NCI-H2227 treated with DMSO at 0.1 percent for 48 hours (cell line): ENCODE measurements around the gene AUNIP.
A peak's percentile ranks its signal among the peaks of the same experiment; 100 is the strongest.

Experiments used
- DNase-seq: peaks from one replicate; lab custom pipeline; 2025; lab: John Stamatoyannopoulos, UW

Gene AUNIP

GRCh38 chr1:25828491-25828890 is 30.8 kb downstream of the AUNIP start:
- DNase-seq: no peak

GRCh38 chr1:25826571-25826970 is 32.7 kb downstream of the AUNIP start:
- DNase-seq: no peak

DNA sequence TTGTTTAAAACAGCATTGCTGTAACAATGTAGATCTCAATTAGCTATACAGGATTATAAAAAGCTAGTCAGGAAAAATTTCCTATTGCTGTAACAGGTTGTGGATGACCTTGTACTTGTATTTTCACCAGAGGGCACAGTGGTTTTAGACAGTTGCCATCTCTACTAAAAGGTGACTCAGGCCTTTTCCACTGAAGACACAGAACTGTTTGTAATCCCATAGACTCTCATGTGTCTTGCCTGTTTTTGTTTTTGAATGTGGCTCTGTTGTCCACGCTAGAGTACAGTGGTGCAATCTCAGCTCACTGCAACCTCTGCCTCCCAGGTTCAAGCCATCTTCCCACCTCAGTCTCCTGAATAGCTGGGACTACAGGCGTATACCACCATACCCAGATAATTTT is 33.7 kb downstream of the AUNIP start:
- DNase-seq: no peak

DNA sequence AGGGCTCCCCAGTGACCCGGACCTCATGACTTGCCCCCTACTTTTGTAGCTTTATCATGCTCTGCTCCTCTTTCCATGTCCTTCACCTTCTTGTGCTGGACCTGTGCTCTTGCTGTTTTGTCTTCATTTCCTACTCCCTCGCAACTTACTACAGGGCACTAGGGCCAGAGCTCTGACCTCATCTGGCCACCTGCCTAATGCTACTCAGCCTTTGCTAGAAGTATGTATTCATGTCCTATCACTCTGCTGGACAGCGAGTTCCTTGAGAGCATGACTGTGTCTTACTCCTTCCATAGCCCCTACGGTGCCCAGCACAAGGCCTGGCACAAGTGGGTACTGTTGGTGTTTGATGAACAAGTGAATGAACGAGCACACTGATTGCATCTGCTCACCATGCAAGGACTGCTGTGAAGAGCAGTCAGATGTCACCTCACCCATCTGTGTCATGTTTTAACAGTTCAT is 37.6 kb downstream of the AUNIP start:
- DNase-seq: no peak

GRCh38 chr1:25821112-25821476 is 38.2 kb downstream of the AUNIP start:
- DNase-seq: no peak

DNA sequence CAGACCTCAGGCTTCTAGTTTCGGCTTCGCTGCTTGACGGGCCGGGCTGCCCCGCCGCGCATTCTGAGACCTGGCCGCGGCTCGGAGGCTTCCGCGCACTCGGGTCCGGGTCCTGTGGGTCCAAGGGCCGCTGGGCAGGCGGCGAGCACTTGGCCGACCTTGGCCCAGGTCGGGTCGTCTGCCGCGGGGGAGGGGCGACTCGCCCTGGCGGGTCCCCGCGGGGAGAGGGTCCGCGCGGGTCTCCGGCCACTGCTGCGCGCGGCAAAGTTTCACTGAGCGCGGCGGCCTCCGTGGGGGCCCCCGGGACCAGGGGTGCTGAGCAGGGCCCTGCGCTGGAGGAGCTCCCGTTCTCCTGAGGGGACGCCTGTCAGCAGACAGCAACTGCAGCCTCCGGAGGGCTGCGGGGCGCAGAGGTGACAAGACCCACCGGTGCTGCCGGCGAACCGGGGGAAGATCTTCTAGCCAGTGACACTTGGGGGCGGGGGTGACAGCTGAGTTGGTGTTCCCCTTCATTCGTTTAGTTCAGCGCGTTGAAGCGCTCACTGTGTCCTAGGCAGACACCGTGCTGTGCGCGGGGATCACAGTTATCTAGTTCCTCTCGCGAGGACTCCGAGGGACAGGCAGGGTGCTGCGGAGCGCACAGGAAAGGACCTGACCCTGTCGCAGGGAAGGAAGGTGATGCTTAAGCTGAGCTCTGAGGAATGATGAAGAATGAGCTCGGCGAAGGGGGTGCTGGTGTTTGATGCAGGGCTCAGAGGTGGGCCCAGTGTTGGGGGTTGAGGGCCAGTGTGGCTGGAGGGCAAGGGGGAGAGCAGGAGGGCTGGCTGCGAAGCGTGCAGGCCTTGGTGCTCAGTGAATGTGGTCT is 38.8 kb downstream of the AUNIP start:
- DNase-seq: peak; percentile 11

GRCh38 chr1:25819491-25820246 is 39.6 kb downstream of the AUNIP start, which contains the start of gene MTFR1L:
TSS of gene MTFR1L (plus strand) at chr1:25819954. CDS start at chr1:25823105, 3,151 bp downstream.
- peak; percentile 70 for DNase-seq

GRCh38 chr1:25818569-25818968 is 40.7 kb downstream of the AUNIP start:
- no peak for DNase-seq

DNA sequence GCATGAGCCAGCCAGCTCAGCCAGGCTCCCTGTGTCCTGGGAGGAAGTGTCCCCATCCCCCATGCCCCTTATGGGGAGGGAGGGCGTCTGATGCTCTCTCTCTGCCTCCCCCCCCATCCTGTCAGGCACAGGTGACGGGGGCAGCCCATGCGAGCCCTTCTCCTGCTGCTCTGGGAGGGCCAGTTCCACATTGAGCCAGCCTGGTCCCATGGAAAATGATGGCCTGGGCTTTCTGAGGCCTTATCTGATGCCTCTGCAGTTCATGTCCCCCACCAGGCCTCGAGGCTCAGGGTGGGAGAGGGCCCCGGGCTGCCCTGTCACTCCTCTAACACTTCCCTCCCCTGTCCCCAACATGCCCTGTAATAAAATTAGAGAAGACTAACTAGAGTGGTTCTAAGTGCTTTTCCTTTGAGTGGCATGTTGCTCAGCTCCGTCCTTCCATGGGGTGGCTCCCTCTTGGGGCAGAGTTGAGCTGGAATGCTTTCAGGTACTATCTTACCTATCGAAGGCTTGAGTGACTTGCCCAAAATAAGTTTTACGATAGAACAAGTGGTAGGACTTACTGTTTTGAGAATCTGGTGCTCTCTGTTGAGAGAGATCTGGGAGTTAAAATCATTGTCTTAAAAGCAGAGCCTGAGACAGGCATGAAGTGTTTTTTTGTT is 41.3 kb downstream of the AUNIP start:
- peak; percentile 13 for DNase-seq

DNA sequence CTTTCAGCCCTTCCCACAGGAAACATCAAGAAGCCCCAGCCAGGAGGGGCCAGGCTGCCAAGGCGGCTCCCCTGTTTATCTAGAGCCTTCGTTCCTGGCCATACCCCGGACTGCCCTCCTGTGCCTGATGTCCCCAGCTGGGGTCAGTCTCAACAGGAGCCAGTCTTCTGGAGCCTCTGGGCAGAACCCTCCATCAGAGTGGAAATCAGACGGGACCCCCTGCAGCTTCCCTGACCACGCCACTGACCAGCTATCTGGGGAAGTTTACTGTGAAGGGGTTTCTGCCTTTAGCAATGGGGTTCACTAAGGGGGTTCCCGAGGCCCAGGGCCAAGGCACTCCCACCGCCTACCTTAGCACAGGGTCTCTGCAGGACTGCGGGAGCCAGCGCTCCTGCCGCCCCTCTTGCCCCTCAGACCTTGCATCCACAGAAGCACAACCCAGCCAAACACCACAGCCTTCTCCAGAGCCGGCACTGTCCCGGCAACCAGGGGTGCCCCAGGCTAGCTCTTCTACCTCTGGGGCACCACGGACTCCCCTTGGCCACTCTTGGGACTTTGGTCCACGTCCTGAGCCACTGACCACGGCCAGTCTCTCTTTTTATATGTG is 43.0 kb downstream of the AUNIP start:
- no peak for DNase-seq

- DNase-seq: no peak
Observed at GRCh38 chr1:25815208-25816111, 43.8 kb downstream of the AUNIP start.

GRCh38 chr1:25814549-25815087 is 44.6 kb downstream of the AUNIP start:
- no peak for DNase-seq

GRCh38 chr1:25813734-25814471 is 45.4 kb downstream of the AUNIP start:
- DNase-seq: no peak

GRCh38 chr1:25813071-25813733 is 46.1 kb downstream of the AUNIP start:
- DNase-seq: no peak

DNA sequence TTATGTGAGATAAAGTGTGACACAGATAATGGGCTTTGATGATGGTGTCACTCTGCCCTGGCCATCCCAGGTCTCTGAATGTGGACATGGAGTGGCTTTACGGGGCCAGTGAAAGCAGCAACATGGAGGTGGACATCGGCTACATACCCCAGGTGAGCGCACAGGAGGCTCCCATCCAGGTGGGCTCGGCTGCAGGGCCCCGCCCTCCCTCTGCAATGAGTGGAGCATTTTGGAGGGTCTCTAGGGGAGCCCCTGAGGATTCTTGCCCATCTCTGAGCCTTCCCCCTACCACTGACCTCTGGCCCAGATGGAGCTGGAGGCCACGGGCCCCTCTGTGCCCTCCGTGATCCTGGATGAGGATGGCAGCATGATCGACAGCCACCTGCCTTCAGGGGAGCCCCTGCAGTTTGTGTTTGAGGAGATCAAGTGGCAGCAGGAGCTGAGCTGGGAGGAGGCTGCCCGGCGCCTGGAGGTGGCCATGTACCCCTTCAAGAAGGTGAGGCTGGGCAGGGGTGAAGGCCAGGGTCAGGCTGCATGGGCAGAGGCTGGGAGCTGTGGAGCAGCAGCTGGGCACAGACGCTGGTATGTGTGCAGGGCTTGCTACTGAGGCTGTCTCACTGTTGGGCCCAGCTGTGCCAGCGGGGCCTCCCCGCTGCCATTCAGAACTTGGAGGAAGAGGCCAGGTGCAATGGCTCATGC is 47.7 kb downstream of the AUNIP start:
- DNase-seq: no peak

GRCh38 chr1:25810341-25811299 is 48.6 kb downstream of the AUNIP start:
- DNase-seq: peak; percentile 67

GRCh38 chr1:25809929-25810328 is 49.3 kb downstream of the AUNIP start:
- DNase-seq: no peak
